ENCODE results near the gene C5orf63. TPM values are rescaled to one million over a fixed set of nuclear protein-coding genes. Genes with fewer than 3 reads are reported as not detected.

C5orf63 gene
- total RNA-seq, 1 experiment from 2014 or later: 1.2 TPM

DNA sequence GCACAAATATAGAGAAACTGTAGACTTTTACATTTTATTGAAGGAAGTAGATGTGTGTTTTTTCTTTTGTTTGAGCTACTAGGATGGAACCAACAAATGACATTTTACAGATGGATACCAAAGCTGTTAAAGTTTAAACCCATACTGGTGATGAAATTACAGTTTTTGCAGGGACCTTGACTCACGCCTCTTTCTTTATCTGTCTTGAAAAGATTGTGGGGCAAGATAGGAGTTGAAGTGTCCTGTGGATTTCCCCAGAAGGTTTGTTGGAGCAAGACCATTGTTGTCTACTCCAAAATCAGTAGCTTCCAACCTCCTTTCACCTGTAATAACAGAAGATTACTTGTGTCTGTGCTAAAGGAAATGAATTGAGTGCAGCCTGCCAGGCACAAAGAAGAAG lies 4.1 kb upstream of the C5orf63 start:
- Mint-ChIP-seq H3K4me1 (peaks cover 49 to 52% of the 10 kb centered on the region in 2 experiments), H3K4me3 (no peak overlapping the region), H3K9me3 (no peaks in the 10 kb centered on the region; a peak in 1 of 5 replicates), H3K27me3 (ENCODE audit: low read depth) (no peaks in the 10 kb centered on the region), H3K36me3 (ENCODE audit: insufficient read depth in 1 of 3, low read depth in 3 of 3) (no peaks in the 10 kb centered on the region; a peak in 1 of 7 replicates), H3K27ac (no peak overlapping the region; a peak in 1 of 7 replicates)
- Histone ChIP-seq H4K5ac (ENCODE audit: insufficient read length, low read depth, low read length) (no peak overlapping the region), H4K91ac (ENCODE audit: insufficient read length, low read depth, low read length) (no peak overlapping the region), H4K8ac (replicated peaks; ENCODE audit: insufficient read length, low read depth, low read length) (no peak overlapping the region), H3K23me2 (ENCODE audit: insufficient read length, low read depth, low read length, poor library complexity, severe bottlenecking) (peaks cover 3% of the 10 kb centered on the region), H2BK12ac (ENCODE audit: insufficient read length, low read depth, low read length) (no peak overlapping the region), H3K4ac (ENCODE audit: low read depth, low read length) (no peak overlapping the region), H2BK20ac (ENCODE audit: low read depth, low read length, poor library complexity, severe bottlenecking) (no peak overlapping the region), H2BK5ac (ENCODE audit: insufficient read length, low read length) (no peak overlapping the region), H3K79me2 (ENCODE audit: insufficient read depth, low read length) (no peaks in the 10 kb centered on the region), H3K27me3 (ENCODE audit: insufficient read depth, low read length) (no peaks in the 10 kb centered on the region), H4K20me1 (ENCODE audit: control insufficient read depth, insufficient read depth, insufficient read length) (no peaks in the 10 kb centered on the region), H3K18ac (ENCODE audit: insufficient read length, low read depth, low read length) (no peak overlapping the region), H3K9ac (ENCODE audit: extremely low read depth, insufficient read length, low read length) (no peak overlapping the region), H2AK5ac (ENCODE audit: insufficient read length, low read length) (no peak overlapping the region), H3T11ph (ENCODE audit: low read length) (no peak overlapping the region), H3K27ac (ENCODE audit: insufficient read length, low read depth, low read length) (no peak overlapping the region), H3K9me3 (ENCODE audit: control insufficient read depth, low read depth, low read length) (no peaks in the 10 kb centered on the region), H2BK15ac (ENCODE audit: low read depth, low read length) (no peak overlapping the region), H2BK120ac (ENCODE audit: low read depth, low read length, poor library complexity, severe bottlenecking) (no peak overlapping the region), H2AFZ (ENCODE audit: low read length) (no peak overlapping the region), H3K4me2 (ENCODE audit: insufficient read depth, insufficient read length, low read length) (no peak overlapping the region), H3K56ac (ENCODE audit: insufficient read length, low read depth, low read length) (no peak overlapping the region), H3K4me1 (ENCODE audit: insufficient read depth, low read length) (peaks cover 13% of the 10 kb centered on the region; the same call in 1 of the 2 replicates), H3K79me1 (ENCODE audit: insufficient read depth, low read depth, low read length, poor library complexity, severe bottlenecking) (no peaks in the 10 kb centered on the region), H3K23ac (ENCODE audit: insufficient read length, low read depth, low read length) (no peak overlapping the region), H3K14ac (ENCODE audit: insufficient read depth, low read length) (no peak overlapping the region)
- no CpG with 5 or more reads among the region's 1 CpG for WGBS (ENCODE audit: extremely low coverage, insufficient read length, low lambda C conversion rate)
- TF ChIP-seq, protein P1, sequence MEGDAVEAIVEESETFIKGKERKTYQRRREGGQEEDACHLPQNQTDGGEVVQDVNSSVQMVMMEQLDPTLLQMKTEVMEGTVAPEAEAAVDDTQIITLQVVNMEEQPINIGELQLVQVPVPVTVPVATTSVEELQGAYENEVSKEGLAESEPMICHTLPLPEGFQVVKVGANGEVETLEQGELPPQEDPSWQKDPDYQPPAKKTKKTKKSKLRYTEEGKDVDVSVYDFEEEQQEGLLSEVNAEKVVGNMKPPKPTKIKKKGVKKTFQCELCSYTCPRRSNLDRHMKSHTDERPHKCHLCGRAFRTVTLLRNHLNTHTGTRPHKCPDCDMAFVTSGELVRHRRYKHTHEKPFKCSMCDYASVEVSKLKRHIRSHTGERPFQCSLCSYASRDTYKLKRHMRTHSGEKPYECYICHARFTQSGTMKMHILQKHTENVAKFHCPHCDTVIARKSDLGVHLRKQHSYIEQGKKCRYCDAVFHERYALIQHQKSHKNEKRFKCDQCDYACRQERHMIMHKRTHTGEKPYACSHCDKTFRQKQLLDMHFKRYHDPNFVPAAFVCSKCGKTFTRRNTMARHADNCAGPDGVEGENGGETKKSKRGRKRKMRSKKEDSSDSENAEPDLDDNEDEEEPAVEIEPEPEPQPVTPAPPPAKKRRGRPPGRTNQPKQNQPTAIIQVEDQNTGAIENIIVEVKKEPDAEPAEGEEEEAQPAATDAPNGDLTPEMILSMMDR (conservative IDR thresholded peaks at IDR 0.05): no peak
- no peak for DNase-seq

Data from H9 (cell line).